ENCODE data around the gene GARS1.

GRCh38 chr7:30572212-30572841 lies 22.4 kb upstream of the GARS1 start:
- TF ChIP-seq CTCF (IDR thresholded peaks at IDR 0.05; ENCODE audit: insufficient read depth, low read depth, low read length) (no peak), EZH2 (IDR thresholded peaks at IDR 0.05; ENCODE audit: insufficient read depth, low read length) (no peak)
